BLaER1 treated with 17β-estradiol and CSF1 and Interleukin-3, amounts not matched to agents 10 nM and 100 nM (cell line): ENCODE measurements around the gene RECK.

Experiments
- H3K27ac ChIP-seq, 11 experiments: shearing (Covaris generic); formaldehyde crosslinking; 2 replicates each; pipeline ENCODE4 v1.8.1; 2022
- H3K27me3 ChIP-seq, 11 experiments: shearing (Covaris generic); formaldehyde crosslinking; 2 replicates each; pipeline ENCODE4 v1.8.1; 2022
- H3K36me3 ChIP-seq, 11 experiments: shearing (Covaris generic); formaldehyde crosslinking; 2 replicates each; pipeline ENCODE4 v1.8.1; 2022
- H3K4me1 ChIP-seq, 10 experiments: shearing (Covaris generic); formaldehyde crosslinking; 2 replicates each; pipeline ENCODE4 v1.8.1; 2022
- H3K4me2 ChIP-seq, 11 experiments: shearing (Covaris generic); formaldehyde crosslinking; 2 replicates each; pipeline ENCODE4 v1.8.1; 2022
- H3K4me3 ChIP-seq, 10 experiments: shearing (Covaris generic); formaldehyde crosslinking; 2 replicates each; pipeline ENCODE4 v1.8.1; 2022
- H3K9ac ChIP-seq, 11 experiments: shearing (Covaris generic); formaldehyde crosslinking; 2 replicates each; pipeline ENCODE4 v1.8.1; 2022
- H3K9me3 ChIP-seq, 11 experiments: shearing (Covaris generic); formaldehyde crosslinking; replicated peaks in 1 of 11; 2 replicates each; pipeline ENCODE4 v1.8.1; 2022
- H4K20me1 ChIP-seq, 11 experiments: shearing (Covaris generic); formaldehyde crosslinking; 2 replicates each; pipeline ENCODE4 v1.8.1; 2022
- Cebpa-rat ChIP-seq, 11 experiments: shearing (Covaris generic); IDR thresholded peaks; 2 replicates each; pipeline ENCODE4 v1.8.1; 2022

RECK gene

GRCh38 chr9:36150574-36151315, 114.0 kb downstream of the RECK start:
- H3K4me3 ChIP-seq = peak overlapping the region in 7 of 10 experiments; percentile 25 to 62 (median 50); a peak in 12 of 20 replicates
- peak overlapping the region; percentile 87 to 99 (median 95) for H3K4me2 ChIP-seq
- H3K27ac ChIP-seq = peak overlapping the region; percentile 83 to 95 (median 92)
- no peaks in the 10 kb centered on the region for H3K27me3 ChIP-seq
- peaks cover 3 to 7% (median 4%) of the 10 kb centered on the region in 11 experiments; a peak in 18 of 22 replicates for H3K9me3 ChIP-seq
- no peak for TF ChIP-seq Cebpa-rat (IDR thresholded peaks at IDR 0.05)
- H3K9ac ChIP-seq = peak overlapping the region; percentile 69 to 83 (median 80)
- peaks cover 78 to 100% (median 91%) of the 10 kb centered on the region in 10 experiments for H3K4me1 ChIP-seq
- H3K36me3 ChIP-seq = peaks cover 2 to 39% (median 18%) of the 10 kb centered on the region in 11 experiments; a peak in 20 of 22 replicates
- H4K20me1 ChIP-seq = peaks cover 0 to 6% (median 0%) of the 10 kb centered on the region in 11 experiments; a peak in 1 of 22 replicates

DNA sequence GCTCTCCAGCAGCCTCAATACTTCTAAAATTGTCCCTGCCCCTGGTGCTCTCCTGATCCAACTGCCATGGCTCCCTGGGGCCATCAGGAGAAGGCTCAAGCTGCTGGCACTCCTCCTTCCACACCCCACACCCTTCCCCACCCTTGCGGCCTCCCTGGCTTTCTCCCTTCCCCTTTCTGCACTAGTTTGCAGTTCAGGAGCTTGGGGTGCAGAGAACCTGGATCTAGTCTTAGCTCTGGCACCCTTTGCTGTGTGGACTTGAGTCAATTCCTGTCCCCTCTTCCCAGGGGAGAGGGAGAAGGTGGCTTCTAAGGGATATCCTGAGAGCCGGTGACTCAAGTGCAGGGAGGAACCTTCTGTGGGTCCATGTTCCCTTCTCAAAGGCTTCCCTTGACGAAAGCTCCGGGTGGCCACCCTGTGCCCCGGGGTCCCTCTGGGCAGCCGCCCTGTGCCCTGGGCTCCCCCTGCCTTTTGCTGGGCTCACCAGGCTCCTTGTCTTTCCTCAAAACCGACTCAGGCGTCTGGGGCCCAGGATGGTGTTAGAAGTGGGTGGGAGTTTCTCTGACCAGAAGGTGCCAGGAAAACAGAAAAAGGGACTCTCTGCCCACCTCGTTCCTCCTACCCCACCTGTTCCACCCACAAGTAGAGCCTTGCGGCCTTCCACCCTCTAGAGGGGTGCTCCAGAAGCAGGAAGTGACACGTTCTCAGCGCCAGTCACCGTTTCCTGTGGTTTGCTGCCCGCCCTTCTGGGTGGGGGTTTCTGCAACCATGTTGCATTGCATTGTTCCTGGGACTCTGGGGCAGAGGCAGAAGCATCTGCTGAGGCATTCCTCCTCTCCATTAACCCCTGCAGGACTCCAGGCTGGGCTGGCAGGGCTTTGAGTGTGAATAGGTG, 114.8 kb downstream of the RECK start:
- Histone ChIP-seq H3K9ac (peak overlapping the region; percentile 69 to 83 (median 80)), H3K4me2 (peak overlapping the region; percentile 87 to 99 (median 95)), H3K9me3 (peaks cover 3 to 9% (median 7%) of the 10 kb centered on the region in 11 experiments; a peak in 20 of 22 replicates), H3K36me3 (peaks cover 2 to 40% (median 18%) of the 10 kb centered on the region in 11 experiments; a peak in 20 of 22 replicates), H3K27me3 (no peaks in the 10 kb centered on the region), H3K27ac (peak overlapping the region; percentile 83 to 95 (median 92)), H4K20me1 (peaks cover 0 to 6% (median 0%) of the 10 kb centered on the region in 11 experiments; a peak in 1 of 22 replicates), H3K4me1 (peaks cover 78 to 99% (median 92%) of the 10 kb centered on the region in 10 experiments), H3K4me3 (peak overlapping the region; percentile 16 to 62 (median 34); a peak in 16 of 20 replicates)
- TF ChIP-seq Cebpa-rat (IDR thresholded peaks at IDR 0.05) = peak in 6 of 11 experiments; percentile 25 to 88 (median 66); a peak in 8 of 22 replicates

- Histone ChIP-seq H3K4me1 (peaks cover 76 to 93% (median 85%) of the 10 kb centered on the region in 10 experiments), H3K9me3 (peaks cover 8 to 22% (median 19%) of the 10 kb centered on the region in 11 experiments; a peak in 20 of 22 replicates), H3K9ac (peak overlapping the region; percentile 46 to 83 (median 80); a peak in 19 of 22 replicates), H3K4me2 (peak overlapping the region; percentile 87 to 99 (median 95)), H3K27ac (peak overlapping the region; percentile 83 to 95 (median 92); a peak in 21 of 22 replicates), H3K4me3 (no peak overlapping the region), H3K27me3 (no peaks in the 10 kb centered on the region), H4K20me1 (no peaks in the 10 kb centered on the region), H3K36me3 (peaks cover 5 to 39% (median 22%) of the 10 kb centered on the region in 11 experiments; a peak in 20 of 22 replicates)
- no peak for TF ChIP-seq Cebpa-rat (IDR thresholded peaks at IDR 0.05)
These were observed 116.2 kb downstream of the RECK start for GRCh38 chr9:36152741-36153438.

DNA sequence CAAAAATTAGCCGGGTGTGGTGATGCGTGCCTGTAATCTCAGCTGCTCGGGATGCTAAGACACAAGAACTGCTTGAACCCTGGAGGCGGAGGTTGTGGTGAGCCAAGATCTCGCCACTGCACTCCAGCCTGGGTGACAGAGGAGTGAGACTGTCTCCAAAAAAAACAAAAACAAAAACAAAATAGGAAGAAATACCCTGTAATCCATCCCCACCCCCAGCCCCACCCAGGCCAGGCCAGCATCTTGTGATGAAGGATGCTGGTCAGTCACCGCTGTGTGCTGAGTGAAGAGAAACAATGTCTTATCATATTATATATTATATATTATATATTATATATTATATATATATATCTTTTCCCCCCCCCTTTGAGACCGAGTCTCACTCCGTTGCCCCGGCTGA, 117.0 kb downstream of the RECK start:
- Histone ChIP-seq H3K4me3 (0 out of 20 replicates have a peak overlapping the region, but pooled peaks of 2 of the 10 experiments have one; percentile 14 to 32), H4K20me1 (no peaks in the 10 kb centered on the region), H3K36me3 (peaks cover 5 to 37% (median 23%) of the 10 kb centered on the region in 11 experiments; a peak in 20 of 22 replicates), H3K27ac (peak overlapping the region; percentile 83 to 95 (median 92); a peak in 21 of 22 replicates), H3K9ac (peak overlapping the region; percentile 51 to 83 (median 80); a peak in 21 of 22 replicates), H3K27me3 (no peaks in the 10 kb centered on the region), H3K4me1 (peaks cover 68 to 93% (median 84%) of the 10 kb centered on the region in 10 experiments), H3K4me2 (peak overlapping the region; percentile 87 to 99 (median 95)), H3K9me3 (peaks cover 8 to 23% (median 19%) of the 10 kb centered on the region in 11 experiments; a peak in 20 of 22 replicates)
- no peak for TF ChIP-seq Cebpa-rat (IDR thresholded peaks at IDR 0.05)

GRCh38 chr9:36154331-36154952, 117.7 kb downstream of the RECK start:
- Histone ChIP-seq H3K27ac (peak overlapping the region; percentile 83 to 95 (median 92)), H4K20me1 (no peaks in the 10 kb centered on the region), H3K27me3 (no peaks in the 10 kb centered on the region), H3K9me3 (peaks cover 8 to 23% (median 19%) of the 10 kb centered on the region in 11 experiments; a peak in 20 of 22 replicates), H3K4me1 (peaks cover 61 to 90% (median 79%) of the 10 kb centered on the region in 10 experiments), H3K4me3 (peak overlapping the region in 5 of 10 experiments; percentile 14 to 50 (median 32); a peak in 6 of 20 replicates), H3K9ac (peak overlapping the region; percentile 51 to 83 (median 80)), H3K4me2 (peak overlapping the region; percentile 71 to 99 (median 94)), H3K36me3 (peaks cover 7 to 40% (median 23%) of the 10 kb centered on the region in 11 experiments; a peak in 20 of 22 replicates)
- TF ChIP-seq Cebpa-rat (IDR thresholded peaks at IDR 0.05) = no peak

- Histone ChIP-seq H4K20me1 (no peaks in the 10 kb centered on the region), H3K4me3 (peak overlapping the region in 1 of 10 experiments; percentile 23; a peak in 1 of 20 replicates), H3K27me3 (no peaks in the 10 kb centered on the region), H3K4me2 (peak overlapping the region in 7 of 11 experiments; percentile 71 to 99 (median 95); a peak in 9 of 22 replicates), H3K9ac (0 out of 22 replicates have a peak overlapping the region, but pooled peaks of 1 of the 11 experiments have one; percentile 80), H3K9me3 (peaks cover 8 to 23% (median 19%) of the 10 kb centered on the region in 11 experiments; a peak in 20 of 22 replicates), H3K36me3 (peaks cover 10 to 47% (median 25%) of the 10 kb centered on the region in 11 experiments; a peak in 20 of 22 replicates), H3K4me1 (peaks cover 44 to 84% (median 62%) of the 10 kb centered on the region in 10 experiments), H3K27ac (peak overlapping the region in 5 of 11 experiments; percentile 84 to 95 (median 92); a peak in 6 of 22 replicates)
- TF ChIP-seq Cebpa-rat (IDR thresholded peaks at IDR 0.05) = no peak
These were observed 119.4 kb downstream of the RECK start for GRCh38 chr9:36156116-36156515.

DNA sequence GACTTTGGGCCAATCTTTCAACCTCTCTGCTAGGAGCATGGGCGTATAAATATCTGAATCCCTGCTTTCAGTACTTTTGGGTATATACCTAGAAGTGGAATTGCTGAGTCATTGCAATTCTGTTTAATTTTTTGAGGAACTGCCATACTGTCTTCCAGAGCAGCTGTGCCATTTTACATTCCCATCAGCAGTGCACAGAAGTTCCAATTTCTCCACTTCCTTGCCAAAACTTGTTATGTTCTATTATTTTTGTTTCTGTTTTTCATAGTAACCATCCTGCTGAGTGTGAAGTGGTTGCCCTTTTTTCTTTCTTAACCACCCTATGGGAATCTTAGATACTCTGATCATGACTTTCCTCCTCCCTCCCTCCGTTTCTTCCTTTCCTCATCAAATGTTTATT, 121.4 kb downstream of the RECK start:
- Histone ChIP-seq H4K20me1 (no peaks in the 10 kb centered on the region), H3K27ac (peak overlapping the region in 10 of 11 experiments; percentile 9 to 70 (median 51); a peak in 17 of 22 replicates), H3K9me3 (peaks cover 8 to 23% (median 19%) of the 10 kb centered on the region in 11 experiments; a peak in 20 of 22 replicates), H3K9ac (0 out of 22 replicates have a peak overlapping the region, but pooled peaks of 1 of the 11 experiments have one; percentile 17), H3K36me3 (peaks cover 16 to 61% (median 25%) of the 10 kb centered on the region in 11 experiments; a peak in 20 of 22 replicates), H3K4me3 (no peak overlapping the region), H3K4me1 (peaks cover 29 to 67% (median 46%) of the 10 kb centered on the region in 10 experiments), H3K27me3 (no peaks in the 10 kb centered on the region), H3K4me2 (peak overlapping the region in 7 of 11 experiments; percentile 12 to 68 (median 55); a peak in 12 of 22 replicates)
- TF ChIP-seq Cebpa-rat (IDR thresholded peaks at IDR 0.05) = no peak
